HG02840 (cell line): Measurements from ENCODE around the gene ST14.

Experiments
- ATAC-seq: cut with Tn5 transposase; IDR thresholded peaks from one replicate; pipeline ENCODE4 v1.9.1; 2021; ENCODE audit warnings: mild to moderate bottlenecking, moderate library complexity, moderate number of reproducible peaks; ENCODE audit not compliant: unreplicated experiment, low FRiP score

Gene ST14

DNA sequence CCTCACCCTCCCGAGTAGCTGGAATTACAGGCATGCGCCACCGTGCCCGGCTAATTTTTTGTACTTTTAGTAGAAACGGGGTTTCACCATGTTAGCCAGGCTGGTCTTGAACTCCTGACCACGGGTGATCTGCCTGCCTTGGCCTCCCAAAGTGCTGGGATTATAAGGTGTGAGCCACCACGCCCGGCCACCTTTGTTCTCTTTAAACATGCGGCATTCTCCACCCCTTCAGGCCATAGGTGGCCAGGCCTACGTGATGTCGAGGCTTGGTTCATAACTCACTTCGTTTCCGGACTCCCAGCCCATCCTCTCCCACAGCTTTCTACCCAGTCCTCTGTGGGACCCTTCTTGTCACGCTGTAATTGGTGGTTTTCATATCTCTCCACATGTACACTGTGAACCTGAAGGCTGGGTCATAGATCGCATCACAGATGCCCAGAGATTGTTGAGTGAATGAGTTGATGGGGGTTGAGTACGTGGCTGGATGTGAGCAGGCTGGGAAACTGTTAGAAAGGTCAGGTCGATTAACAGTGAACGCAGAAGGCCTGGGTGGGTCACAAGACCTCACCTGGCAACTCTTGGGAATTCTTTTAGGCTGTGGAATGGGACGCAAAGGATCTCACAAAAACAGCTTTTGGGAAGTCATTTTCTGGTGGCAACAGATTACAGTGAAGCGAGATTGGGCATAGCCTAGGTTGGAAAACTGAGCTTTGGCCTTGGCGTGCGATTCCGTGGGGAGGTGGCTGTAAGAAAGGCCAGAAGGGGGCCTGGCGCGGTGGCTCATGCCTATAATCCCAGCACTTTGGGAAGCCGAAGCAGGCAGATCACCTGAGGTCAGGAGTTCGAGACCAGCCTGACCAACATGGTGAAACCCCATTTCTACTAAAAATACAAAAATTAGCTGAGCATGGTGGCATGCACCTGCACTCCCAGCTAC lies 44.5 kb downstream of the ST14 start:
- no peak for ATAC-seq

DNA sequence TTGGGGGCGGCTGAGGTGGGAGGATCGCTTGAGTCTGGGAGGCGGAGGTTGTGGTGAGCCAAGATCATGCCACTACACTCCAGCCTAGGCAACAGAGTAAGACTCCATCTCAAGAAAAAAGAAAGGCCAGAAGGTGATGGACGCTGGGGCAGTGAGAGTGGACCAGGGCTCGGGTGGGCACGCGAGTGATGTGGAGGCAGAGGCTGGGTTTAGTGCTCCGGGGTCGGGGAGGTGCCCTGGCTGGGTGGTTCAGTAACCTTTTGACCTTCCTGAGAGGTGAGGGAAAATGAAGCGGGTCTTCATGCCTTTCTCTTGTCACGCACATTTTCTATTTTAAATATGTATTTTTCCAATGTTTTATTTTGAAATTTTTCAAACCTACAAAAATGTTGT lies 45.1 kb downstream of the ST14 start:
- ATAC-seq, result no peak

DNA sequence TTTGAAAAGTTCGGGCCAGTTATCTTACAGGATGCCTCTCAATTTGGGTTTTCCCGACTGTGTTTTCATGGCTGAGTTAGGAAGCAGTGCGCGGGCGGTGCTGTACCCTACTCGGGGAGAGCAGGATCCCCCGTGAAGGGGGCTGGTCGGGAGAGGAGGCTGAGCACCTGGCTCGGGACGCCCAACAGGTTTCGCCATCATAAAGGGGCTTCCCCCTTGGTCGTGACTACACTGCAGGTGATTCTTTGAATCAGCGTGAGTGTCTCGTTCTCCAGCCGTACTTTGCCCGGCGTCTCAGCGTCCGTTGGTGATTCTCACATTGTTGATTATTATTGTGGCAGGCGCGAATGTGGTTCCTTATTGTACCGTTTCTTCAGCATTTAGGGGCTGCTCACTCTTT lies 46.6 kb downstream of the ST14 start:
- ATAC-seq, result no peak

DNA sequence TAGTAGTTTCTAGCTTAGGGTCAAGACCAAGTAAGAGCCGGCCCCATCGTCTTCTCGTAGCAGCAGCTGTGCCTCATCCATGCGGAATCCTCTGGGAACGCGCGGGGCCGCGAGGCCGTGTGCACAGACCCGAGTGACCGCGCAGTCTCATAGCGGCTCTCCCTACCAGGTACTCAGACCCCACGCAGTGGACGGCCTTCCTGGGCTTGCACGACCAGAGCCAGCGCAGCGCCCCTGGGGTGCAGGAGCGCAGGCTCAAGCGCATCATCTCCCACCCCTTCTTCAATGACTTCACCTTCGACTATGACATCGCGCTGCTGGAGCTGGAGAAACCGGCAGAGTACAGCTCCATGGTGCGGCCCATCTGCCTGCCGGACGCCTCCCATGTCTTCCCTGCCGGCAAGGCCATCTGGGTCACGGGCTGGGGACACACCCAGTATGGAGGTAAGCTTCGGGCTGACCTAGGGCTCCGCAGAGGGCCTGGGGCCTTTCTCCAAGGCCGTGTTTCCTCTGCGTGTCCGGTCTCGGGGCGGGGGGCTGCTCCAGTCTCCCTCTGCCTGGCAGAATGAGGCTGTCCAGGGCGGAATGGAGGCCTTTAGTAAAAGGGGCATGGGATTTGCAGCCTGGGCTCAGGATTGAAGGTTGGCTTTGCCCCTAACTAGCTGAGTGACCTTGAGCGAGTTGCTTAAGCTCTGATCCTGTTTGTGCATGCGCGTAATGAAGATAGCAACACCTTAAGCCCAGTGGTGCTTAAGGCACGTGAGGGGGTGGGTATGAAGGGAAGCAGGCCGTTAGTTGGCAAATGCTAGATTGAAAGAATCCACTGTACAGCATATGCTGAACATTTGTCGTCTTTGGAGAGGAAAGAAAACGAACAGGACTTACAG lies 48.9 kb downstream of the ST14 start:
- ATAC-seq, result no peak

GRCh38 chr11:130209128-130209932 lies 49.7 kb downstream of the ST14 start:
- ATAC-seq, result no peak

- no peak for ATAC-seq
Measured at GRCh38 chr11:130209954-130210854, 50.6 kb downstream of the ST14 start.

GRCh38 chr11:130211144-130211543 lies 51.6 kb downstream of the ST14 start:
- ATAC-seq, result no peak

- ATAC-seq, result no peak
Measured at GRCh38 chr11:130211781-130212401, 52.3 kb downstream of the ST14 start.

- ATAC-seq, result no peak
Measured at GRCh38 chr11:130212431-130212961, 52.9 kb downstream of the ST14 start.

DNA sequence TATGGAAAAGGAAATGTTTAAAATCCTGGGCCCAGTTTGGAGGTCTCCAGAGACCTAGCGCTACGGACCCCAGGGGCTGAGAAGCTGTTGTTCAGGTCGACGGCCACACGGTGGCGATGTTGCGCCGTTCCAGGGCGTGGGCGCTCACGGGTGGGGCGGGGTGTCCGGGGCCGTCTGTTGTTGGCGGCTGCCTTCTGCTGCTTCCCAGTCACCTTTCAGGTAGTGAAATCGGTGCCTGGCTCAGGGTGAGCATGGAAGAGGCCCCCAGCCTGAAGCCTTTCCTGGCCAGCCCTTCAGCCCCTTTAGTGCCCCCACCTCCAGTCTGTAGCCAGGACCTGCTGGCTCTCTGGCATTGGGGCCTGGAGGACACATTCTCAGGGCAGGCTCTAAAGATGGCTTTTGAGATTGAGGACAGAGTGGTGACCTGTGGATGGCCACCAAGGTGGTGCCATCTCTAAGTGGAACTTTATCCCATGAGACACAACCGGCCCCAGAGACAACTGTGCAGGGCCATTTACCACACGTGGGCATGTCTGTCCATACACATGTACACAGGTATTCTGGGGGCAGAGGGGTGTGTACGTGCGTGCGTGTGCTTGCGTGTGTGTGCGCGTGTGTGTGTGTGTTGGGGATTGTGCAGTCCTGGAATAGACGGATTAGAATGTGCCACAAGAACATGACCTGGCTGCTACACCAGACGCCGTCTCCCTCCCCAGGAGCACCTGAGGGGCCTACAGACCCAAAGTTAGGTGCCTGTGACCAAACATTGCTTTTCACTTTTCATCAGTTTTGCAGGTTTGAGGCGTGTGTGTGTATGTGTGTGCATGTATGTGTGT lies 53.8 kb downstream of the ST14 start:
- ATAC-seq, result no peak

GRCh38 chr11:130213979-130214281 lies 54.3 kb downstream of the ST14 start:
- no peak for ATAC-seq

- no peak for ATAC-seq
Measured at GRCh38 chr11:130214861-130215530, 55.4 kb downstream of the ST14 start.

DNA sequence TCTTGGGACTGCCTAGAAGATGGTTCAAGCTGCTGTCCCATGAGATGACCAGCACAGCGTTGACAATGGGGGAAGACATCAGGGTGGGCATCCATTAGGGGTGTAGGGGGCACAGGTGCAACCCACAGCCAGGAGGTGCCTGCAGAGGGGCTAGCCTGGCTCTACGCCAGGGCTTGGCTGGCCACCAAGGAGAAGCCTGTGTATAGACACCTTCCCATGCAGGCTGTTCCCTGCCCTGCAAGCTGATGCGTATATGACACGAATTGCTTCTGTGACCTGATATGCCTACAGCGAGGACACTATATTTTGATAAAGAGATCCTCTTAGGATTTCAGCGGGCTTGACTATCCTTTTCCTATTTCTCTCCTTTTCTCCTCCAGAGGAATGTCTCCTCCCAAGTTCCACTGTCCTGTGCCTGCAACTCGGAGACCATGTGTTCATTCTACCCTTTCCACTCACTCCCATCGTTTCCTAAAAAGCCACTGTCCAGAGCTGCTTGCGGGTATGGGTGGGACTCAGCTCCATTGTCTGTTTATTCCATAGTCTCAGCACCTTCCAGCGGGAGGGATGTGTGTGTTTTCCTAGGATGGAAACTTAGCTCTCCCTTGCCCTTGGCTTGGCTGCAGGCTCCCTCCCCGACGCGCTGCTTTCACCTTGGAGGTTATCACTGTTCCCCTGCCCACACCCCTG lies 56.1 kb downstream of the ST14 start:
- ATAC-seq, result no peak

DNA sequence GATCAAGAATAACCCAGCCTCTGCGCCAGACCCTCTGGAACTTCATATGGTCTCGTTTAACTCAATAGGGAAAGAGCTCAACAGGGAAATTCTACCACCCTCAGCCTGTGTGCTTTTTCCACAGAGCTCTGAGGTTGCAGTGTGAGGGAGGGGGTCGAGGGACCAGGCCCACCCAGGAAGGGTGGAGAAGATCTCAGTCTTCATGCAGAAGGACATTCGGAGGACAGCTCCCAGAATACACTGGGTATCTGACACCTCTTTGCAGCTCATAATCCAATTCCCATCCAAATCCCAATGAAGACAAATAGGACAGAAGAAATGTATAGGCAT lies 56.6 kb downstream of the ST14 start:
- ATAC-seq, result no peak

- no peak for ATAC-seq
Measured at GRCh38 chr11:130216591-130217132, 57.1 kb downstream of the ST14 start.

DNA sequence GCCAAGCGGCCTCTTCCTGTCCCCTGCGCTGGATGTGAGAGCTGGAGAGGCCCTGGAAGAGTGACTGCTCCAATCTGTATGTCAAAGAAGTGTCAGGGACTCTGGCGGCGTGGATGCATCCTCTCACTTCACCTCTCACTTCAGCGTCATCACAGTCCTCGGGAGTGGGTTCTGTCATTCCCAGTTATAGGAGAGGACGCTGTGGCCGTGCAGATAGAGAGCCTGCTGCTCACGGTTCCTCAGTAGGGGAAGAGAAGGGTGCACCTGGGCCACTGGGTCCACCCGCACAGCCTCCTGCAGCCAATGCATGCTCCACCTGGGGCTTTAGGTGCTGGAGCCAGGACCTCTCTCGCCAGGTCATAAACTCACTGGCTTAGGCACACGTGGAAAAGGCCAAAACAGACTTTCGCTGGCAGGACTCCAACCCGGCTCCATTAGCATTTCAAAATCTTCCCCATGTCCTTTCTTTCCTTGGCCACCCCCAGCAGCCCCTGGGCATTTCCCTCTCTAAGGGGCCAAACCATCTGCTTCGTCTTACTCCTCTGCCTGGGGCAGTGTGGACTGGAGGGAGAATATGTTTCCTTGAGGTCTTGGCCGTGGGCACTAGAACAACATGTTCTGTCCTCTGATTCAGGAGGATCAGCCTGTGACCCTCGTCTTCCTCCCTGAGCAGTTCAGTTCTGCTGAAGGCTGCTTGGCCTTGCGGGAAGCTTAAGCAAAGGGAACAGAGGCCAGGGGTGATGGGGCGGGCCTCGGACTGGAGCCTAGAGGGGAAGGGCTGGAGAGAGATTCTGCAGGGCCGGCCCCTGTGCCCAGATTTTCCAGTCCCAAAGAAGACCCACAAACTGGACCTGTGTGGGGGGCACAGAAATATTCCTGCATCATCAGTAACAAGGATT lies 57.8 kb downstream of the ST14 start:
- no peak for ATAC-seq
